Effector CD8-positive, alpha-beta T cell (primary cell): ENCODE measurements around the gene OR13C5.

ENCODE experiments used
- DNase-seq: peaks from one replicate; lab custom pipeline; 2025; lab: John Stamatoyannopoulos, UW

OR13C5 gene

GRCh38 chr9:104553261-104553660 is 46.0 kb downstream of the OR13C5 start:
- DNase-seq: no peak
